H1 (cell line): ENCODE results near the gene PA2G4. TPM values are rescaled to one million over a fixed set of nuclear protein-coding genes. Genes with fewer than 3 reads are reported as not detected.
A peak's percentile ranks its signal among the peaks of the same experiment; 100 is the strongest.

Experiments used
- ASH2L ChIP-seq: fragments of 200-600, 300-600 bp; sonication (generic); IDR thresholded peaks from one replicate; pipeline ENCODE4 v1.7.1; 2017; ENCODE audit warnings: low read length
- CEBPB ChIP-seq: IDR thresholded peaks from 2 replicates; pipeline ENCODE4 v1.6.1; 2012; ENCODE audit warnings: low read depth, low read length
- CHD7 ChIP-seq: fragments of 300-600 bp; sonication (generic); IDR thresholded peaks from 2 replicates; pipeline ENCODE4 v1.7.1; 2012; ENCODE audit warnings: low read length, moderate library complexity, mild to moderate bottlenecking, inconsistent platforms; ENCODE audit not compliant: insufficient replicate concordance
- CTCF ChIP-seq, 3 experiments: IDR thresholded peaks; 1 replicate in 2 of 3; 2 replicates in 1 of 3; pipeline versions ENCODE4 v1.5.1 to v1.6.1; 2011; ENCODE audit warnings: low read length in 3 of 3, mild to moderate bottlenecking in 3 of 3, inconsistent platforms in 2 of 3, low read depth in 1 of 3, moderate library complexity in 1 of 3; ENCODE audit not compliant: insufficient read depth in 1 of 3; ENCODE audit errors: control extremely low read depth in 1 of 3
- POU5F1 ChIP-seq: IDR thresholded peaks from 2 replicates; pipeline ENCODE4 v1.6.1; 2011; ENCODE audit warnings: low read depth, mild to moderate bottlenecking, low read length, moderate library complexity
- RNF2 ChIP-seq: fragments of 200-900, 300-1000 bp; sonication (generic); IDR thresholded peaks from 2 replicates; pipeline ENCODE4 v1.7.1; 2016; ENCODE audit warnings: borderline replicate concordance, low read depth, mild to moderate bottlenecking, antibody characterized with exemption, low read length; ENCODE audit not compliant: poor library complexity, severe bottlenecking; ENCODE audit errors: missing control alignments
- SP1 ChIP-seq: IDR thresholded peaks from 2 replicates; pipeline ENCODE4 v1.6.1; 2011; ENCODE audit warnings: low read depth, low read length
- SUZ12 ChIP-seq: fragments of 200-600 bp; sonication (generic); IDR thresholded peaks from 2 replicates; pipeline ENCODE4 v1.6.1; 2012; ENCODE audit warnings: mild to moderate bottlenecking, inconsistent platforms, low read length, moderate library complexity, mixed read lengths
- polyA plus RNA-seq, 7 experiments: library from polyadenylated mRNA; depleted of rRNA in 3 of 7; stranded (reverse) in 5 of 7; unstranded in 2 of 7; fragments of >200 nt in 5 of 7; fragments of 200-250 nt in 2 of 7; gene quantifications; 1 replicate in 5 of 7; 2 replicates in 1 of 7; 4 replicates in 1 of 7; pipeline versions ENCODE4 v1.2.1 to v1.2.3, GENCODE V29; 2011 to 2013; ENCODE audit warnings: missing spikeins in 2 of 7, mixed read lengths in 2 of 7
- total RNA-seq: library from RNA; stranded (reverse); fragmentation: NEBNext Ultra II Directional; extraction: Animal tissue kit (Norgen Biotek cat#: 25700); gene quantifications from 2 replicates; pipeline ENCODE4 v1.2.1, GENCODE V29; 2021

Gene PA2G4
- total and polyA plus RNA-seq, 2 of the 8 experiments (the other 6 are each of a cell fraction or from before 2014, with no cell fraction given): 159 to 242 TPM

GRCh38 chr12:56080556-56081138 is 23.7 kb upstream of the PA2G4 start (continued):
- TF ChIP-seq CTCF (IDR thresholded peaks at IDR 0.05; ENCODE audit: control extremely low read depth in 1 of 3, insufficient read depth in 1 of 3, low read depth in 1 of 3, low read length in 3 of 3) (peak in 2 of 3 experiments; percentile 4 to 30; a peak in 2 of 4 replicates), ASH2L (peak; percentile 46), POU5F1 (no peak), CEBPB (0 out of 2 replicates have a peak, but pooled peaks have one; percentile 21), SP1 (no peak), RNF2 (no peak), SUZ12 (no peak), CHD7 (no peak)
